Right atrium auricular region (tissue), 2 donors: ENCODE data around the gene OR6K6. TPM values are rescaled to one million over a fixed set of nuclear protein-coding genes. Genes with fewer than 3 reads are reported as not detected.

Experiments used
- DNase-seq: peaks from one replicate; pipeline ENCODE4 v3.0.0-alpha.2; 2019; ENCODE audit warnings: low spot score
- H3K27ac ChIP-seq, 2 donors: fragments of 200-600 bp; sonication (generic); 1 replicate in 1 of 2; 2 replicates in 1 of 2; pipeline ENCODE4 v1.5.1; 2016 to 2019
- H3K27me3 ChIP-seq, 2 donors: fragments of 200-600 bp; sonication (generic); one replicate each; pipeline versions ENCODE4 v1.5.1 to v1.6.0; 2017 to 2019
- H3K36me3 ChIP-seq: fragments of 200-600 bp; sonication (generic); one replicate; pipeline ENCODE4 v1.5.1; 2016
- H3K4me1 ChIP-seq, 2 donors: fragments of 200-600 bp; sonication (generic); one replicate each; pipeline versions ENCODE4 v1.5.1 to v1.6.0; 2017 to 2019
- H3K4me3 ChIP-seq, 2 donors: fragments of 200-600 bp; sonication (generic); 1 replicate in 1 of 2; 2 replicates in 1 of 2; pipeline ENCODE4 v1.5.1; 2017 to 2019; ENCODE audit warnings: mild to moderate bottlenecking in 1 of 2, moderate library complexity in 1 of 2
- H3K9me3 ChIP-seq, 2 donors: fragments of 200-600 bp; sonication (generic); one replicate each; pipeline ENCODE4 v1.5.1; 2019
- CTCF ChIP-seq, 2 donors: fragments of 200-600 bp; sonication (generic); IDR thresholded peaks; one replicate each; pipeline ENCODE4 v1.5.1; 2019; ENCODE audit warnings: antibody characterized with exemption in 2 of 2
- total RNA-seq, 2 donors: library from RNA; depleted of rRNA; stranded (reverse); fragments of >200 nt; gene quantifications; one replicate each; pipeline ENCODE4 v1.1.0, GENCODE V29; 2016

The OR6K6 gene
- total RNA-seq = not detected

GRCh38 chr1:158754420-158754819 is at the start of gene OR6K6:
Gene OR6K6 (plus strand): TSS chr1:158754720. CDS start chr1:158754888, 168 bp downstream.
- no peak for TF ChIP-seq CTCF (IDR thresholded peaks at IDR 0.05)
- Histone ChIP-seq H3K4me1 (no peaks in the 10 kb centered on the region), H3K4me3 (no peak within 1 kb of the TSS), H3K9me3 (no peaks in the 10 kb centered on the region), H3K27me3 (no peaks in the 10 kb centered on the region), H3K36me3 (no peaks in the 10 kb centered on the region), H3K27ac (no peak within 1 kb of the TSS)
- DNase-seq = no peak

- Histone ChIP-seq H3K4me1 (no peaks in the 10 kb centered on the region), H3K9me3 (no peaks in the 10 kb centered on the region), H3K27ac (no peak overlapping the region), H3K36me3 (no peaks in the 10 kb centered on the region), H3K27me3 (no peaks in the 10 kb centered on the region), H3K4me3 (no peak overlapping the region)
- DNase-seq = no peak
- no peak for TF ChIP-seq CTCF (IDR thresholded peaks at IDR 0.05)
These were observed 48.4 kb upstream of the OR6K6 start for GRCh38 chr1:158706096-158706495.

GRCh38 chr1:158711098-158711497 is 43.4 kb upstream of the OR6K6 start:
- no peak for TF ChIP-seq CTCF (IDR thresholded peaks at IDR 0.05)
- Histone ChIP-seq H3K4me1 (no peaks in the 10 kb centered on the region), H3K9me3 (no peaks in the 10 kb centered on the region), H3K27ac (no peak overlapping the region), H3K36me3 (no peaks in the 10 kb centered on the region), H3K4me3 (no peak overlapping the region), H3K27me3 (no peaks in the 10 kb centered on the region)
- DNase-seq = no peak

- Histone ChIP-seq H3K36me3 (no peaks in the 10 kb centered on the region), H3K4me3 (no peak overlapping the region), H3K27me3 (no peaks in the 10 kb centered on the region), H3K9me3 (no peaks in the 10 kb centered on the region), H3K4me1 (no peaks in the 10 kb centered on the region), H3K27ac (no peak overlapping the region)
- TF ChIP-seq CTCF (IDR thresholded peaks at IDR 0.05) = no peak
- no peak for DNase-seq
These were observed 39.8 kb upstream of the OR6K6 start for GRCh38 chr1:158714754-158715153.

GRCh38 chr1:158716335-158716734 is 38.2 kb upstream of the OR6K6 start:
- TF ChIP-seq CTCF (IDR thresholded peaks at IDR 0.05) = no peak
- H3K9me3 ChIP-seq = no peaks in the 10 kb centered on the region
- no peak overlapping the region for H3K27ac ChIP-seq
- no peak overlapping the region for H3K4me3 ChIP-seq
- H3K4me1 ChIP-seq = no peaks in the 10 kb centered on the region
- no peak for DNase-seq
- no peaks in the 10 kb centered on the region for H3K36me3 ChIP-seq
- H3K27me3 ChIP-seq = no peaks in the 10 kb centered on the region

- H3K4me3 ChIP-seq = no peak overlapping the region
- no peaks in the 10 kb centered on the region for H3K4me1 ChIP-seq
- no peaks in the 10 kb centered on the region for H3K27me3 ChIP-seq
- H3K9me3 ChIP-seq = no peaks in the 10 kb centered on the region
- no peak for DNase-seq
- H3K27ac ChIP-seq = no peak overlapping the region
- H3K36me3 ChIP-seq = no peaks in the 10 kb centered on the region
- no peak for TF ChIP-seq CTCF (IDR thresholded peaks at IDR 0.05)
These were observed 37.2 kb upstream of the OR6K6 start for GRCh38 chr1:158717344-158717743.
